ENCODE measurements around the gene POU6F2.

The POU6F2 gene

DNA sequence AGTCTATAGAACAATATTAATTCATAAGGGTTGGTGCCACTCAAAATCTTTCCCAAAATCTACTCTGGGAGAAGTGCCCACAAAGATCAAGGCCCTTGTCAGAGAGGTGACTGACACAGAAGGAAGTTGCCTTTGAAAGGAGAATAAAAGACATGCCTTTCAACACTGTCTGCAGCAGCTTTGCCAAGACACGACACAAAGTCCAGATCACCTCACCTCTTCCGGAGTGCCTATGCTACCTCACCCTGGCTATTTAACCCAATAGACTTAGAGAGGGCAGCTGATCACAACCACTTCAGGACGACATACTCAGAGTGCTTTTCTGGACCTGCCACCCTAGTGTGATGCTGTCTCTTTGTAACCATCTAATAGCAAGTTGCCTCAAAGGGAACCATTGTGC lies 539.5 kb downstream of the POU6F2 start:
- Histone ChIP-seq H3K4me3 (ENCODE audit: low read length) (no peak overlapping the region), H3F3A (ENCODE audit: control insufficient read depth, insufficient read depth) (no peaks in the 10 kb centered on the region), H3K27ac (ENCODE audit: low read depth, low read length) (no peak overlapping the region), H3K36me3 (ENCODE audit: control insufficient read depth, low read length) (no peaks in the 10 kb centered on the region), H3K9me2 (replicated peaks; ENCODE audit: control insufficient read depth, low read length) (no peaks in the 10 kb centered on the region), H4K20me1 (ENCODE audit: control insufficient read depth, insufficient read depth, low read depth, low read length) (no peaks in the 10 kb centered on the region), H3K27me3 (ENCODE audit: control insufficient read depth, low read length) (0 out of 2 replicates have a peak, but pooled peaks cover 7% of the 10 kb centered on the region), H3K4me1 (ENCODE audit: control insufficient read depth, low read length) (peaks cover 4% of the 10 kb centered on the region), H3K79me2 (ENCODE audit: control insufficient read depth, low read length) (no peaks in the 10 kb centered on the region), H3K4me2 (ENCODE audit: low read length) (no peak overlapping the region), H3K9me3 (ENCODE audit: control insufficient read depth, insufficient read depth, low read length) (no peaks in the 10 kb centered on the region)
- no peak for TF ChIP-seq EZH2phosphoT487 (IDR thresholded peaks at IDR 0.05; ENCODE audit: borderline replicate concordance, low read length)
- TF ChIP-seq, protein P1, sequence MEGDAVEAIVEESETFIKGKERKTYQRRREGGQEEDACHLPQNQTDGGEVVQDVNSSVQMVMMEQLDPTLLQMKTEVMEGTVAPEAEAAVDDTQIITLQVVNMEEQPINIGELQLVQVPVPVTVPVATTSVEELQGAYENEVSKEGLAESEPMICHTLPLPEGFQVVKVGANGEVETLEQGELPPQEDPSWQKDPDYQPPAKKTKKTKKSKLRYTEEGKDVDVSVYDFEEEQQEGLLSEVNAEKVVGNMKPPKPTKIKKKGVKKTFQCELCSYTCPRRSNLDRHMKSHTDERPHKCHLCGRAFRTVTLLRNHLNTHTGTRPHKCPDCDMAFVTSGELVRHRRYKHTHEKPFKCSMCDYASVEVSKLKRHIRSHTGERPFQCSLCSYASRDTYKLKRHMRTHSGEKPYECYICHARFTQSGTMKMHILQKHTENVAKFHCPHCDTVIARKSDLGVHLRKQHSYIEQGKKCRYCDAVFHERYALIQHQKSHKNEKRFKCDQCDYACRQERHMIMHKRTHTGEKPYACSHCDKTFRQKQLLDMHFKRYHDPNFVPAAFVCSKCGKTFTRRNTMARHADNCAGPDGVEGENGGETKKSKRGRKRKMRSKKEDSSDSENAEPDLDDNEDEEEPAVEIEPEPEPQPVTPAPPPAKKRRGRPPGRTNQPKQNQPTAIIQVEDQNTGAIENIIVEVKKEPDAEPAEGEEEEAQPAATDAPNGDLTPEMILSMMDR (IDR thresholded peaks at IDR 0.05; ENCODE audit: low read depth, low read length, poor library complexity, severe bottlenecking): no peak

Measured in DOHH2 (cell line).